Measurements from ENCODE around the gene ESF1.

ESF1 gene

GRCh38 chr20:13745784-13746183, 38.9 kb downstream of the ESF1 start:
- no peak overlapping the region for H3K27ac ChIP-seq (ENCODE audit: extremely low read depth, low read depth, low read length)
- CTCF ChIA-PET: interaction anchor here (0.6 to 1.4 kb wide), 2 partner anchors 25 to 27 kb away, joined by 3 to 10 read pairs; no protein-coding TSS in a partner anchor
- H3K9me3 ChIP-seq (ENCODE audit: control insufficient read depth, insufficient read depth, low read depth, low read length): no peaks in the 10 kb centered on the region
- H3K4me3 ChIP-seq (ENCODE audit: low read depth, low read length): no peak overlapping the region
- peaks cover 0 to 31% of the 10 kb centered on the region in 2 experiments; a peak in 2 of 3 replicates for H3K36me3 ChIP-seq (ENCODE audit: control insufficient read depth in 2 of 2, insufficient read depth in 1 of 2, low read length in 2 of 2)
- TF ChIP-seq ZNF366 (tag by site-specific recombination; conservative IDR thresholded peaks at IDR 0.05) (no peak), PRDM4 (tag by site-specific recombination; IDR thresholded peaks at IDR 0.05) (no peak), SCRT1 (tag by site-specific recombination; IDR thresholded peaks at IDR 0.05; ENCODE audit: borderline replicate concordance) (no peak), ELK4 (IDR thresholded peaks at IDR 0.05; ENCODE audit: borderline replicate concordance, low read depth, low read length) (no peak), ZNF529 (tag by site-specific recombination; IDR thresholded peaks at IDR 0.05; ENCODE audit: insufficient replicate concordance) (no peak), ZNF704 (tag by site-specific recombination; IDR thresholded peaks at IDR 0.05) (no peak), PBX3 (CRISPR knock-in tag; IDR thresholded peaks at IDR 0.05) (no peak), ZBTB48 (tag by site-specific recombination; IDR thresholded peaks at IDR 0.05) (no peak), ZNF362 (tag by site-specific recombination; IDR thresholded peaks at IDR 0.05) (no peak), ZNF501 (tag by site-specific recombination; IDR thresholded peaks at IDR 0.05) (no peak), WT1 (tag by site-specific recombination; IDR thresholded peaks at IDR 0.05) (no peak), ZFHX2 (tag by site-specific recombination; conservative IDR thresholded peaks at IDR 0.05) (no peak), ZNF571 (tag by site-specific recombination; IDR thresholded peaks at IDR 0.05) (no peak), ZNF747 (tag by site-specific recombination; IDR thresholded peaks at IDR 0.05) (no peak), PRDM1 (tag by site-specific recombination; IDR thresholded peaks at IDR 0.05) (no peak), ZSCAN18 (tag by site-specific recombination; IDR thresholded peaks at IDR 0.05) (no peak), ZFP41 (tag by site-specific recombination; IDR thresholded peaks at IDR 0.05; ENCODE audit: borderline replicate concordance) (no peak), REST (tag by site-specific recombination; IDR thresholded peaks at IDR 0.05) (no peak)
- H3K4me1 ChIP-seq (ENCODE audit: control insufficient read depth, insufficient read depth, low read length): no peaks in the 10 kb centered on the region
- POLR2A ChIA-PET: no interaction called here
